Endothelial cell of umbilical vein (primary cell): ENCODE measurements around the gene OR2H2. TPM values are rescaled to one million over a fixed set of nuclear protein-coding genes. Genes with fewer than 3 reads are reported as not detected.

Source experiments
- BruUV-seq: library from RNA; stranded (reverse); fragments of 400-500 nt; replicated peaks from 2 replicates; lab custom pipeline; 2021; lab: Mats Ljungman, UMichigan
- CTCF ChIA-PET: fragments of 300-600, 350-600 bp; sonication (Branson Sonifier 250); formaldehyde crosslinking; loops from one replicate; lab custom pipeline; 2021; ENCODE audit warnings: antibody characterized with exemption, inconsistent platforms; lab: Charles Lee
- POLR2A ChIA-PET: fragments of 300-600, 350-600 bp; sonication (Branson Sonifier 250); formaldehyde crosslinking; loops from one replicate; lab custom pipeline; 2021; ENCODE audit warnings: antibody characterized with exemption, inconsistent platforms; lab: Charles Lee
- DNase-seq: peaks from one replicate; pipeline ENCODE4 v3.0.0-alpha.2; 2011; ENCODE audit warnings: low read depth, low spot score
- FAIRE-seq: peaks from 2 replicates; lab custom pipeline; 2011; peaks lifted over from hg19 to GRCh38; lab: Jason Lieb, UNC
- H2AFZ ChIP-seq: 2 replicates; pipeline ENCODE4 v1.6.0; 2012; ENCODE audit warnings: low read depth, low read length, control low read depth, inconsistent platforms
- H3K27ac ChIP-seq: 2 replicates; pipeline ENCODE4 v1.5.1; 2011; ENCODE audit warnings: low read depth, mild to moderate bottlenecking, control low read depth, low read length, moderate library complexity; ENCODE audit not compliant: insufficient read depth
- H3K27me3 ChIP-seq, 2 experiments: 2 replicates each; pipeline versions ENCODE4 v1.6.0 to v1.6.1; 2011; ENCODE audit warnings: low read length in 2 of 2, mixed read lengths in 1 of 2; ENCODE audit not compliant: control insufficient read depth in 2 of 2, insufficient read depth in 2 of 2
- H3K36me3 ChIP-seq, 2 experiments: 2 replicates in 1 of 2; 3 replicates in 1 of 2; pipeline ENCODE4 v1.5.1; 2011; ENCODE audit warnings: low read length in 2 of 2, mild to moderate bottlenecking in 1 of 2, moderate library complexity in 1 of 2; ENCODE audit not compliant: control insufficient read depth in 2 of 2, insufficient read depth in 2 of 2; ENCODE audit errors: extremely low read depth in 1 of 2
- H3K4me1 ChIP-seq: 3 replicates; pipeline ENCODE4 v1.5.1; 2011; ENCODE audit warnings: mild to moderate bottlenecking, low read length; ENCODE audit not compliant: control insufficient read depth, insufficient read depth; ENCODE audit errors: extremely low read depth
- H3K4me2 ChIP-seq: 2 replicates; pipeline ENCODE4 v1.6.1; 2011; ENCODE audit warnings: low read length, control low read depth, mixed read lengths; ENCODE audit not compliant: insufficient read depth
- H3K4me3 ChIP-seq, 3 experiments: fragments of 200-600 bp in 1 of 3; sonication (generic), shearing (Covaris generic) in 1 of 3; replicated peaks in 1 of 3; 2 replicates each; pipeline ENCODE4 v1.5.1; 2011 to 2016; ENCODE audit warnings: control low read depth in 3 of 3, low read length in 3 of 3, mild to moderate bottlenecking in 2 of 3, inconsistent platforms in 1 of 3, low read depth in 1 of 3, moderate library complexity in 1 of 3; ENCODE audit not compliant: insufficient read depth in 1 of 3
- H3K79me2 ChIP-seq: 2 replicates; pipeline ENCODE4 v1.6.0; 2012; ENCODE audit warnings: low read length, inconsistent platforms; ENCODE audit not compliant: control insufficient read depth, insufficient read depth
- H3K9ac ChIP-seq: replicated peaks from 2 replicates; pipeline ENCODE3; 2011; ENCODE audit warnings: low read length, control low read depth; ENCODE audit not compliant: insufficient read depth; ENCODE audit errors: extremely low read depth
- H3K9me1 ChIP-seq: replicated peaks from 3 replicates; pipeline ENCODE4 v1.6.0; 2011; ENCODE audit warnings: mild to moderate bottlenecking, low read length; ENCODE audit not compliant: control insufficient read depth, insufficient read depth; ENCODE audit errors: extremely low read depth
- H3K9me3 ChIP-seq: replicated peaks from 2 replicates; pipeline ENCODE4 v1.5.1; 2012; ENCODE audit warnings: low read length, inconsistent platforms; ENCODE audit not compliant: control insufficient read depth, insufficient read depth
- H4K20me1 ChIP-seq: replicated peaks from 2 replicates; pipeline ENCODE3; 2011; ENCODE audit warnings: mild to moderate bottlenecking, low read length; ENCODE audit not compliant: control insufficient read depth, insufficient read depth; ENCODE audit errors: extremely low read depth
- MYC ChIP-seq: IDR thresholded peaks from one replicate; pipeline ENCODE4 v1.6.1; 2011; ENCODE audit warnings: mild to moderate bottlenecking, low read depth, low read length
- POLR2AphosphoS5 ChIP-seq: IDR thresholded peaks from 2 replicates; pipeline ENCODE4 v1.6.1; 2012; ENCODE audit warnings: low read depth, mild to moderate bottlenecking, control low read depth, low read length, moderate library complexity; ENCODE audit not compliant: insufficient read depth
- dilution Hi-C: fragments of 300-500 bp; cut with MboI; formaldehyde crosslinking; loops from one replicate; pipeline ENCODE4 v1.15.0; 2019; ENCODE audit warnings: low sequenced_read_pairs; ENCODE audit not compliant: extremely low pct_ligation_motif_present
- intact Hi-C: fragments of 100-400 bp; cut with micrococcal nuclease; formaldehyde crosslinking; loops from one replicate; pipeline ENCODE4 v1.10.0; 2022
- polyA plus RNA-seq, 4 experiments: library from polyadenylated mRNA; depleted of rRNA in 3 of 4; stranded (reverse) in 3 of 4; unstranded in 1 of 4; fragments of >200 nt; gene quantifications; 2 replicates each; pipeline versions ENCODE4 v1.2.1 to v1.2.3, GENCODE V29; 2011 to 2012; ENCODE audit warnings: missing spikeins in 1 of 4
- total RNA-seq: library from RNA; stranded (reverse); gene quantifications from 2 replicates; pipeline ENCODE4 v1.2.3, GENCODE V29; 2021

OR2H2 gene
- total and polyA plus RNA-seq, 2 donors (not counting 3 experiments of a cell fraction or from before 2014, with no cell fraction given): not detected

GRCh38 chr6:29632789-29633533, 48.0 kb downstream of the OR2H2 start, which contains the start of gene GABBR1:
GABBR1 (minus strand) TSS chr6:29633183; CDS start chr6:29632385, 798 bp downstream.
- Histone ChIP-seq H4K20me1 (no peaks in the 10 kb centered on the region), H3K9me1 (no peaks in the 10 kb centered on the region), H2AFZ (peak within 1 kb of the TSS; percentile 87), H3K27ac (no peak within 1 kb of the TSS), H3K4me1 (peaks cover 28% of the 10 kb centered on the region), H3K9me3 (no peaks in the 10 kb centered on the region), H3K4me3 (peak within 1 kb of the TSS; percentile 57 to 73 (median 62)), H3K36me3 (no peaks in the 10 kb centered on the region), H3K27me3 (no peaks in the 10 kb centered on the region), H3K4me2 (peak within 1 kb of the TSS; percentile 86), H3K9ac (peak within 1 kb of the TSS; percentile 18), H3K79me2 (no peaks in the 10 kb centered on the region)
- DNase-seq (peak; percentile 59), FAIRE-seq (peak; percentile 92)
- POLR2A ChIA-PET: interaction anchor here (1.3 kb wide), 1 partner anchor 17 kb away, joined by 7 read pairs; no protein-coding TSS in a partner anchor
- CTCF ChIA-PET: interaction anchor here (1.8 to 2.7 kb wide), 3 partner anchors 14 to 21 kb away, joined by 28 to 34 read pairs (median 30); no protein-coding TSS in a partner anchor
- intact Hi-C loops: loop anchor here (1.0 kb wide), 1 partner anchor 17 kb away; no protein-coding TSS in a partner anchor
- dilution Hi-C loops: no loop called here
- BruUV-seq: no TSS peak
- TF ChIP-seq POLR2AphosphoS5: no peak

- Histone ChIP-seq H3K27ac (no peak overlapping the region), H3K27me3 (no peaks in the 10 kb centered on the region), H2AFZ (peak overlapping the region; percentile 87), H3K9me1 (no peaks in the 10 kb centered on the region), H3K4me3 (peak overlapping the region; percentile 57 to 73 (median 62)), H3K36me3 (no peaks in the 10 kb centered on the region), H3K79me2 (no peaks in the 10 kb centered on the region), H3K9me3 (no peaks in the 10 kb centered on the region), H3K4me2 (peak overlapping the region; percentile 77), H3K9ac (no peak overlapping the region), H3K4me1 (peaks cover 28% of the 10 kb centered on the region), H4K20me1 (no peaks in the 10 kb centered on the region)
- no peak for TF ChIP-seq MYC
- POLR2A ChIA-PET: interaction anchor here (1.3 kb wide), 1 partner anchor 17 kb away, joined by 7 read pairs; no protein-coding TSS in a partner anchor
- intact Hi-C loops (loop anchor here (1.0 kb wide), 1 partner anchor 17 kb away; no protein-coding TSS in a partner anchor), dilution Hi-C loops (no loop called here)
- BruUV-seq: no TSS peak
- FAIRE-seq: no peak
- CTCF ChIA-PET: interaction anchor here (1.8 to 2.7 kb wide), 3 partner anchors 14 to 20 kb away, joined by 28 to 34 read pairs (median 30); no protein-coding TSS in a partner anchor
- no peak for DNase-seq
These were observed 48.6 kb downstream of the OR2H2 start for GRCh38 chr6:29633534-29633905.
